ENCODE measurements around the gene CTNNA3.

The CTNNA3 gene

DNA sequence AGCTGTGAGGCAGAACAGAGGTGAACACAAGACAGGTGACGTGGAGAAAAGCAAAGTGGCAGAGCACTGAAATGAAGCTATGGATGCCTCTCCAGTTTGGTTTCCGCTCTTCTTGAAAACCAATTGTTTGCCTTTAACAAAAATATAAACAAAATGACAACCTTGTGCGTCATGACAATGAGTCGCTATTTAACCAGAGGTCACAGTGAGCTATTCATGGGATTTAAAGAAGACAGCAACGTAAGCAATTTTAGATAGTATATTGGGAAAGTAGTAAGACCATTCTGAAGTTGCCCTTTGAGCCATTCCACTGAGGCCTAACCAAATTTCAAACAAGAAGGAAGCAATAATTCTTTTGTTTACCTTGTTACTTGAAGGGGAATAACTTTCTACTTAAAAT lies 785.3 kb downstream of the CTNNA3 start:
- in situ Hi-C loops (cut with MboI; ENCODE audit: low sequenced_read_pairs): no loop called here

- in situ Hi-C loops (cut with MboI; ENCODE audit: low sequenced_read_pairs): no loop called here
Observed at GRCh38 chr10:66892871-66893270, 803.1 kb downstream of the CTNNA3 start.

- in situ Hi-C loops (cut with MboI; ENCODE audit: low sequenced_read_pairs): no loop called here
Observed at GRCh38 chr10:66888237-66888636, 807.8 kb downstream of the CTNNA3 start.

- in situ Hi-C loops (cut with MboI; ENCODE audit: low sequenced_read_pairs): no loop called here
Observed at GRCh38 chr10:66886848-66887247, 809.1 kb downstream of the CTNNA3 start.

GRCh38 chr10:66882271-66882670 lies 813.7 kb downstream of the CTNNA3 start:
- in situ Hi-C loops (cut with MboI; ENCODE audit: low sequenced_read_pairs): no loop called here

DNA sequence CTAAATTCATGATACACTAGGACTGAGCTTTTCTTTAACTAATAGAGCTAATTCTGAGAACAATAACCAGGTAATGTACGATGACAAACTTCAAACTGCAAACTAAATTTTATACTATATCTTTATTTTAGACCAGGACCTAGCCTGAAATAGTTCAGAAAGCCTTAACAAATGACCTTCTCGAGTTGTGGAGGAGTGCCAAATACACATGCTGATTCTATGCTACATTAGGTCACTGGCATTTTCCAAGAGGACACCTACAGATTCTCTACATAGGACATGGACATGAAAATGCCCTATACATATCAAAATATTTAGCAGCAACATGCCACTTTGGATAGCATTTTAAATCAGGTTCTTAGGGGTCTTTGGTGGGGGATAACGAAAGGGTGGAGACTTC lies 814.2 kb downstream of the CTNNA3 start:
- in situ Hi-C loops (cut with MboI; ENCODE audit: low sequenced_read_pairs): no loop called here

GRCh38 chr10:66880826-66881225 lies 815.2 kb downstream of the CTNNA3 start:
- in situ Hi-C loops (cut with MboI; ENCODE audit: low sequenced_read_pairs): no loop called here

DNA sequence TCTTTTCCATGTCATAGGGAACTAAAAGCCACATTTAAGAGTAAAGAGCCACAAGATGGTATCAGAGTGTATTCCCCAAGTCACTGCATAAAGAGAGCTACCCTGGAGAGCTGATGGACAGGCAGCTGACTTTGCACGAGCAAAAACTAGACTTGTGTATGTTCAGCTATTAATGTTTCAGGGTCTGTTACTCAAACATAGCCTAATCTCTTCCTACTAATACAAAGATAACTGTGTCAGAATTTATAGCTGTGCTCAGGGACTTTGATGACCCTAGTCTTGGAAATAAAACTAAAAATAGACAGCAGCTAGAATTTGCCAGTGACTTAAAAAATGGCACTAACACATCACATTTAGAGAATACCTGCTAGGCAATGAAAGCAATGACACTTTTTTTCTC lies 815.7 kb downstream of the CTNNA3 start:
- in situ Hi-C loops (cut with MboI; ENCODE audit: low sequenced_read_pairs): no loop called here

- in situ Hi-C loops (cut with MboI; ENCODE audit: low sequenced_read_pairs): no loop called here
Observed at GRCh38 chr10:66877361-66877760, 818.6 kb downstream of the CTNNA3 start.

GRCh38 chr10:66869635-66870034 lies 826.4 kb downstream of the CTNNA3 start:
- in situ Hi-C loops (cut with MboI; ENCODE audit: low sequenced_read_pairs): no loop called here

GRCh38 chr10:66862687-66863258 lies 833.2 kb downstream of the CTNNA3 start:
- in situ Hi-C loops (cut with MboI; ENCODE audit: low sequenced_read_pairs): no loop called here

- in situ Hi-C loops (cut with MboI; ENCODE audit: low sequenced_read_pairs): no loop called here
Observed at GRCh38 chr10:66860376-66860945, 835.5 kb downstream of the CTNNA3 start.

DNA sequence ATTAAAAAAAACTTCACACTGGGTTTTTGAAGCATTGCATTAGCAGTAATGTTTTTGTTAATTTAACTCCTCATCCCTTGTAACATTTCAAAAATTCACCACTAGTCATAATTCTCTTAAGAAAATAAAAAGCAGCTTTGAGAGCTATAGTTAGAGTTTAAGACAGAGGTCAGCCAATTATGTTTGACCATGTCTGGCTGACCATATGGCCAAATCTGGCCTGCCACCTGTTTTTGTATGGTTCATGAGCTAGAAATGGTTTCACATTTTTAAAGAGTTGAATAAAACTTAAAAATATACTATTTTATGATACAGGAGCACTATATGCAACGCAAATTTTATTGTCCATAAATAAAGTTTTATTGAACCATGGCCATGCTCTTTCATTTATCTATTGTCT lies 843.2 kb downstream of the CTNNA3 start:
- in situ Hi-C loops (cut with MboI; ENCODE audit: low sequenced_read_pairs): no loop called here

DNA sequence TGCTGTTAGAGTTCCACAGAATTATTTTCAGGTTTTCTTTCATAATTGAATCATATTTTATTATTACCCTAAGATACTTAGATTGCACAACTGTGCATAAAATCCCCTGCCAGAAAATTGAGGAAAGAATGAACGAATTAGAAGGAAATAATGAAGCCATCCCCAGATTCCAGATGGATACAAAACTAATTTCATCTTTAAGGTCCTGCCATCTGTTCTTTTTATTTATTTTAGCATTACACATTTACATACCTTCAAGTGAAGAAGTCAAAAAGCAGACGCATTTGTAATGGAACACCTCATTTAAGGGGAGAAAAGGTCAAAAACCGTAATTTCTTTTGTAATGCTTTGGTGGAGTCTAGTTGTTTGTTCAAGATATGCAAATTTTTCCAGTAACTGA lies 847.1 kb downstream of the CTNNA3 start:
- in situ Hi-C loops (cut with MboI; ENCODE audit: low sequenced_read_pairs): no loop called here

- in situ Hi-C loops (cut with MboI; ENCODE audit: low sequenced_read_pairs): no loop called here
Observed at GRCh38 chr10:66844176-66844942, 851.6 kb downstream of the CTNNA3 start.

- in situ Hi-C loops (cut with MboI; ENCODE audit: low sequenced_read_pairs): no loop called here
Observed at GRCh38 chr10:66843396-66843795, 852.6 kb downstream of the CTNNA3 start.

DNA sequence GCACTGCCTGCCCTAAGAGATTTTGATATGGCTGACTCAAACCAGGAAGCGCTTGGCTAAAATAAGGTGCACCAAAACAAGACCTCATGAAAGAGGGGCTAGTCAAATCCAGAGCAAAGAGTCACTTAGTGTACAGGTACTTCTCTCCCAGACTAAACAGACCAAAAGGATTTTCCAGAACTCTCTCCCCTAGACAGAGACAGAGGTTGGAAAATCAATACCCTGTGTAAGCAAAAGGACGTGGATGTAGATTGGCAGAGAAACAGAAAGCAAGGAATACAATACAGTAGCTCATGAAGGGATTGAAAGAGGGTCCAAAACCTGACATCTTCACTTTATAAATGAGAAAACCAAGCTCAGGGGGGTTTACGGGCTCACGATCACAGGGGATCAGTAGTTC lies 853.1 kb downstream of the CTNNA3 start:
- in situ Hi-C loops (cut with MboI; ENCODE audit: low sequenced_read_pairs): no loop called here

DNA sequence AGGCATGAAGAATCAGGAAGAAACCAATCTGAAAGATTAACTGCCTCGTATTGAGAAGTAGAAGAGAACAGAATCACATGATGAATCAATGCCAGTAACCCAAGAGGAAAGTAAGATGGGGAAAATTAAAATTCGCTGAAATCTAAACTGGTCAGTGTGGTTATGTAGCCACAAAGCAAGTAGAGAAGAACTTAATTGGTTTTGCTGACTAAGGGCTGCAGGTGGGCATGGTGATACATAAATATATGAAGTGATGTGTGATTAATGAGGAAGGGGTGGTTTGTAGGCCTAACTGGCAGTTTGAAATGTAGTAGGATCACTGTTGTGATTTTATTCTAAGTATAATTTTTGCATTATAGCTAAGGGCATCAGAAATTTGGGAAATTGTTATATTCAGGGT lies 853.6 kb downstream of the CTNNA3 start:
- in situ Hi-C loops (cut with MboI; ENCODE audit: low sequenced_read_pairs): no loop called here

- in situ Hi-C loops (cut with MboI; ENCODE audit: low sequenced_read_pairs): no loop called here
Observed at GRCh38 chr10:66838656-66839055, 857.3 kb downstream of the CTNNA3 start.

DNA sequence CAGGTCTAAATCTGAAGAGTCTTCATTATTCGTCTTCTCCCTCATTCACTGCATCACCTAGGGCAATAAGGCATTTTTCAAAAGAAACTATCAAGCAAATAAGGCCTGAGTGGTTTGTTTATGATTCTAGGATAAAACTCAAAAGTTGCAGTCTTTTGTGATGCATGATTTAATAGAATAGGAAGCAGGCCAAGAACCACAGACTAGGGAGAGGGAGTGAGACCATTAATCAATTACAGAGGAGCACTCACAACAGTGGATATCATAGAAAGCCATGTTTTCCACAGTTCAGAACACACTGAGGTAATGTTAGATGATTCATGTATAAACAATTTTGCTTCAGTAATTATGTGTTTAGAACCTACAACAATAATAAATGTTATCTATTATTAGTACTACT lies 858.0 kb downstream of the CTNNA3 start:
- in situ Hi-C loops (cut with MboI; ENCODE audit: low sequenced_read_pairs): no loop called here

DNA sequence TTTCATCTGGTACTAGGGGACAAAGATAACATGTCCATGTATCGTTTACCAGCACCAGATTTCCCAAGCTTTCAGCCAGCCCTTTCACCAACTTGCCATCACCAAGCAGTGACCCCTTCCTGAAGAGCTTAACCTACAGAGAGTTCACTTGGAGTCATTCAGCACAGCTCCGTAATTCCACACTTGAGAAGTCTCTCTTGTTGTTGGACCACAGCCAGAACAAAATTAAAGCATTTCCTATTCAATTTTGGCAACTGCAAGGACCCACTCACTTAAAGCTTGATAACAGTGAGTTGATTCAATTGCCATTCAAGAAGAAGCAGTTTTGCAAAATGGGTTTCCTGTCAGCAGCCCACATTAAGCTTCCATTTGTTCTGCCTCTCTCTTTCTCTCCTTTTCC lies 858.7 kb downstream of the CTNNA3 start:
- in situ Hi-C loops (cut with MboI; ENCODE audit: low sequenced_read_pairs): no loop called here

DNA sequence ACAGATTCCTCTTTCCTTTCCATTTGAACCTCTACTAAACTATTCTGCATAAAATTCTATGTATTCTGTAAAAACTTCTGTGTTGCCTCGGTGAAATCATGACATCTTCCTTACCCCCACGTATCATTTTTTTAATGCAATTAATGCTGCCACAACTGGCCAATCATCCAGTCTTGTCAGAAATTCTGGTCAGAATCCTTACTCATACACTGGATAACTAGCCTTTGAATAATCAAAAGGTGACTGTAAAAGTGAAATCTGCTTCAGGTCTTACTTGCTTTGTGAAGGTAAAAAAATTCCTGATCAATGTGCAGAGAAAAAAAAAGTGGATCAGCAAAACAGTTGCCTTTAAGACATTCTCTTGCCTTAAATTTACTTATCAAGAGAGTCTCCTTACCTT lies 859.2 kb downstream of the CTNNA3 start:
- in situ Hi-C loops (cut with MboI; ENCODE audit: low sequenced_read_pairs): no loop called here

Measured in hTERT RPE-1 (cell line).